NCI-H510A (cell line): ENCODE measurements around the gene SCAMP1.

ENCODE experiments used
- DNase-seq: peaks from one replicate; lab custom pipeline; 2025; lab: John Stamatoyannopoulos, UW

Gene SCAMP1

DNA sequence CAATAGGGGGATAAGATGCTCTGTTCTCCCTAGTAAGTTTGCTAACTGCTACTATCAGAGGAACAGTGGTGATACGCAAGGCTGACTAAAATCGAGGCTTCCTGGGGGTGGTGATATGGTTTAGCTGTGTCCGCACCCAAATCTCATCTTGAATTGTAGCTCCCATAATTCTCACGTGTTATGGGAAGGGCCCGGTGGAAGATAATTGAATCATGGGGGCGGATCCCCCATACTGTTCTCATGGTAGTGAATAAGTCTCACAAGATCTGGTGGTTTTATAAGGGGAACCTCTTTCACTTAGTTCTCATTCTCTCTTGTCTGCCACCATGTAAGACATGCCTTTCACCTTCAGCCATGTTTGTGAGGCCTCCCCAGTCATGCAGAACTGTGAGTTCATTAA is 153.0 kb downstream of the SCAMP1 start:
- no peak for DNase-seq

DNA sequence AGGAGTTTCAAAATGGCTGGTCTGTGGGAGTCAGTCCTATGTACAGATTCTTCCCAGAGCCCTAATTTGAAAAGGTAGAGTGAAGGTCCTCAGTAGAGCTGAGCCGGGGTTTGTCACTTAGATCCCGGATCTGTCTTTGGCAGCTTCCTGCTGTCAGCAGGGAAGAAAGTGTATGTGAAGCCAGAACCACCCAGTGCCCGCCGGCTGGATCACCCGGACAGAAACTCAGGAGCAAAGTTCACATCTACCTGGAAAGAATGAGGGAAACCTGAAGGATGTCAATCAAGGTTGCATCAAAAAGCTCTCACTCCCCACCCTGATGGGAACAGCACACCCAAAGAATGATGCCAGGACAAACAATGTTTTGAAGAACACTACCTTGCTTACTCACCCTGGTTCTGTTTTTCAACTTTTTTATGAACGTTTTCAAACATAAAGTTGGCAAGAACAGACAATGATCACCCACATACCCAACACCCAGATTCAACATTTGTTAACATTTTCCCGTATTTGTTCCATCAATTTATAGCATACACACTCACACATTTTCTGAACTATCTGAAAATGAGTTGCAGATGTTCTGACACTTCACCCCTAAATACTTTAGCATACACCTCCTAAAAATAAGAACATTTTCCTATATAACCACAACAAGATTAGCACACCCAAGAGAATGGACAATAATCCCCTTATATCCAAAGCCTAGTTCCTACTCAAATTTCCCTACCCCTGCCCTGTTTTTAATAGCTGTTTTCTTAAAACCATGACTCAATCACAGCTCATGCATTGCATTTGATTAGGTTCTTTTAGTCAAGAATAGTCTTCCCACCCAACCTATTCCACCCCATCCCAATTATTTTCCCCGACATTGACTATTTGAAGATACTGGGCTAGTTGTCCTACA is 154.3 kb downstream of the SCAMP1 start:
- DNase-seq: no peak

DNA sequence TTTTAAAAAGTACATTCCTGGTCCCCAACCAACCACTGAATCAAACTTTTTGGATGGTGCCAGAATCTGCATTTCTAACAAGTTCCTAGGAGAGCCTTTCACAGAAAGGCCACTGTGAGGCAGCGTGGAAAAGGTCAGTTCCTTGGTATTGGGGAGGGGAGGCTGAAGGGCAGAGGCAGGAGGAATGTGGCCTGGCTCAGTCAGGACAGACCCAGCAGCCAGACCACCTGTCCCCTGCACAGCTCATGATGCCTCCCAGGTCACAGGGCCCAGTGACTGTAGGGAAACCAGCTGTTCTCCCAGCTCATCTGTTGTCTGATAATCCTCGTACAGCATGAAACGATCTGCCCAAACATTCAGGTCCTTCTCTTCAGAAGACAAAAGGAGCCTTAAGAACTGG is 155.3 kb downstream of the SCAMP1 start:
- DNase-seq: no peak

DNA sequence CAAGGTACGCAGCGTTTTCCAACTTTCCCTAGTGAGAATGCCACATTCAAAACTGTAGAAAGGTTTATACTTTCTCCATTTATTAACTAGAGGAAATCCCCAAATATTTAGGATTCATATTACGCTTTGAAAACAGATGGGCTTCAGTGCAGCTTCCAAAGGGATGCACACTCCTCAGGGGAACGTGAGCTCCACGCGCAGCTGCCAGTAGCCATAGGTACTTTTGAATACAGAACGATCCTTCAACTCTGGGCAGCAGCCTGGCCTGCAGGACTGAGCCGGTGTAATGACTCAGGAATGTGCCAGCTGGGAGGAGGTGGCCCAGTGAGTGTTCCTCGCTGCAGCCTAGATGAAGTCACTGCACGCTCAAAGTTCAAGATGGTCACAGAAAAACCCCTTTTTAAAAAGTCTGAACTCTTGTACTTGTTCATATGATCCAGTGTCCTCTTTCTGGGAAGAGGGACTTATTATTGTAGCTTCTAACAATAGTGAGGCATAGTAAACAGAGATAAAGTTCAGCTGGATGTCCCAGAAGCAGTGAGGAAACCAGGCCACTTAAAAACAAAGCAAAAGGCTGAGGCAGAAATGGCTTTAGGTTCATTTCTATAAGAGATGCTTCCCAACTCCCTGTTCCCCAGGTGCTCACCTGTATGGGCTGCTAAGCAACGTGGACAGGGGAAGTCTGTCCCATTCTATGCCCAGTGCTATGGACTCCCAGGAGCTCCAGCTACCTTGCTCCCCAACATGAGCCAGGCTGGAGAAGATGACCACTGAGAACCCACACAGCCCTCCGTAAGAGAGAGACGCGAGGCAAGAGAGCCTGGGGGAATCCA is 158.2 kb downstream of the SCAMP1 start:
- DNase-seq: no peak

DNA sequence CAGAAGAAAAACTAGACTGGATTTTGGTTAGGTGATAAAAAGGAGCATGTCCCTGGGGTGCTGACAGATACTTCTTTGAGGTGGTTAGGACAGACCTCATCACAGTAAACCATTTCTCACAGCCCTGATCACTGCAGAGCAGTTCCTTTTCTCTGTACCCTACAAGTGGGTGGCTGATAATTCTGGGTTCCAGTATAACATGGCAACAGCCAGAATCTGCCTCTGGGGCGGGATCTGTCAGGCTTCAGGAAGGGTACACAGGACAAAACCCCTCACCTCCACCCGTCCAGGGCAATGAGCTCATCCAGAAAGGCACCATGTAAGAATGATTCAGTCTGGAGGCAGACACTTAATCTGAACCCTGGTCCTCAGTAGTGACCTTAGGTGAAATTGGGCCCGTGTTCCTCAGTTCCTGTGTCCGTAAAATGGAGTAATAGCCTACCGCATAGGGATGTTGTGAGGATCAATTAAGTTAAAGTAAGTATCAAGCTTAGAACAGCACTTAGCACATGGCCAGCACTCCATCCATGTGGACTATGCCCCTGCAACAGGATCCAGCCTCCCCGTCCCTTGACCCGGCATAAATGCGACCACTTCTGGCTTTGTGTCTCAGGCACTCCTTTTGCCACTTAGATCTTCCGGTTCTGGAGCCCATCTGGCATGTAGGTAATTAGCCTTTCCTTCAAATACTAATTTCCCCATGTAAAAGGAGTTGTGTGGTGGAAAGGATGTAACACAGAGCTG is 159.0 kb downstream of the SCAMP1 start:
- DNase-seq: no peak

DNA sequence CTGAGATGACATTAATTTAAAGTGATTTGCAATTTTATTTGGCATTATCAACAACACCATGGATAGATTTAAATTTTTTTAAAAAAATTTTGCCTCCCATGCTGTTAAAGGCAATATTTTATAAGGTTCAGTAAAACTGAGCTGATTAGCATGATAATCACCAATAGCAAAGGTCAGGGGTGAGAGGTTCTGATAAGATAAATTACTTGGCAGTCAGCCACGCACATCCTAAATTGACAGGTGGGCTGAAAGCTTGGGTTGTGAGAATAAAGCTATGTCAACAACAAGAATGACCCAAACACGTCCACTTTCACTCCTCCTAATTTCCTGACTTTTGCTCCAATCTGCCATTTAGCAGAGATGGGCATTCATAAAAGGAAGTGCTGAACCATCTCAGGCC is 161.0 kb downstream of the SCAMP1 start:
- DNase-seq: no peak

DNA sequence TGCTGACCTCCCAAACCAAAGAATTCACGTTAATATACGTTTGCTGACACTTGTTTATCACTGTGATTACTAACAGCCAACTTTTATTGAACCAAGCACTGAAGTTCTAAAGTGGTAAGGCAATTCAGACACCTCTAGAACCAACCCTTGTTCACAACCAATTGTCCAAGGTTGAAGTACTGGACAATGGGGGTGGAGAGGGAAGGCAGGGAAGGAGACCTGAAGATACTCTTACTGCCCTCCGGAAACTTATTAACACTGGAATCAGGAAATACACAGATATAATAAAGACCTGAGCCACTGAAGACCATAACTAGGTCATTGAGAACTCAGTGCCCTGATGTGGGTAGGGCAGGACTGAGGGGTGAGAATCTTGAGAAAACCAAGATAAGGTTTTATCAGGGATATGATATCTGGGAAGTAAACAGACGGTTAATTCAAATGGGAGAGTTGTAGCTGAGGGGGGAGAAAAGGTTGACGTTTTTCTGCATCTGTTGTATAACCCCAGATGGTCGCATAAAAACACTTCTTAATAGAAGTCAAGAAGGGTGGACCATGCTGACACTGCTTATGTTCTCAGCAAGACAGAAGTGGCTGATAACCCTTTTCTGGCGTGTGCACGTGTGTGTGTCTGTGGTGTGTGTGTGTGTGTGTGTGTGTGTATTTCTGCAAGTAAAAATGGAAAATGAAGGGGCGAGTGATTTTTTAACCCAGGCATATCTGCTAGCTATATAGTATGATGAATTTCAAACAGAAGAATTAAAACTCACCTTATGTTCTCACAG is 162.3 kb downstream of the SCAMP1 start:
- DNase-seq: no peak

DNA sequence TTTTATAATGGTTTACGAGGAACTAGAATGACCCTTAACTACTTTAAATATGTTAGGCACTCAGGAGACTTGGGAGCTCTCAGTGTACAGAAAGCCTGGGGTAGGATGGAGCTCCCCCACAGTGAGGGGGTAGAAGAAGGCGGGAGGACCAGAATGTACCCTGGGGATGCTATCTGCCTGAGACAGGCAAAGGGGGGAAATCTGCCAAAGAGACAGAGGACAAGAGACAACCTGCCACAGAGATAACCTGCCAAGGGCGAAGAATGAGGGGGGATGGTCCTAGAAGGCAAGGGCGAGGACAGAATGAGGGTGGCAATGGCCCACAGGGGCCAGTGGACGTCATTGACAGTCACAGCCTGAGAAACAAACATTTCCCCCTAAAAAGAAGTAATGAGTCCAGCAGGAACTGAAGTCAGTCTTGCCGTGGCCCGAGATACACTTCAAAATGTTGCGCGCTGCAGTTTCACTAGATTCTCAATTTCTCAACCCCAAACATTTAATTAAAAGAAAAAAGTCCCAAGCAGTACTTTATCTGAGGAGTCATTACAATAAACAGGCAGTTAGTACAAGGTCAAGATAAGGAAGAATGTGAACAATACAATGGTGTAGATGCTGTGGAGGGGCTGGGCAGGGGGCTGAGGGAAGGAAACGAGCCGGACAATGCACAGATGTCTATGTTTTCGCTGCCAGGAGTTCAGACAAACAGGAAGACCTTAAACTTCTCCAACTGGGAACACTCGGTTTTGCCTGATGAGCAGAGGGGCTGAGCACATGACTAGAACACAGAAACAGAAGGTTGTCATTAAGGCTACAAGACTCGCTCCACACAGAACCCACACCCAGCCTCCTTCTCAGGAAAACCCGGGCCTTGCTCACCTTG is 163.1 kb downstream of the SCAMP1 start:
- DNase-seq: no peak

DNA sequence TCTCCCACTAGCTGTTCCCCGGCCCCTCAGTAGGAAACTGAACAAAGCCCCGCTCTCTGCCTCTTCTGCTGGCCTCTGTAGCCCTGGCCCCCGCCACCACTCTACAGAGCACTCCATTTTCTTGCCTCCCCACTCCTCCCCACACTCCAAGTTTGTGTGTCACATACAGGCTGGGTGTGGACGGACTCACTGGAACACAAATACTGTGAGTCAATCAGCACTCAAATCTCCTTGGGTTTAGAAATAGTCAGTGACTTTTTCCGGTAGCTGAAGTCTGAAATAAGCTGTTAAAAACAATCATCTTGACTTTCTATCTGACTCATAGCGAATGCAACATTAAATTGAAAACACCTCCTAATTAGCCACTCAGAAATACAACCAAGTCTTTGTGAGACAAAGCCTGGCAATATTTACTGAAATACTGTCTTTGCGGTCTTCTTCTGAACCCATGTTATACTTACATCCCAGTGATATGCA is 165.7 kb downstream of the SCAMP1 start:
- DNase-seq: no peak

DNA sequence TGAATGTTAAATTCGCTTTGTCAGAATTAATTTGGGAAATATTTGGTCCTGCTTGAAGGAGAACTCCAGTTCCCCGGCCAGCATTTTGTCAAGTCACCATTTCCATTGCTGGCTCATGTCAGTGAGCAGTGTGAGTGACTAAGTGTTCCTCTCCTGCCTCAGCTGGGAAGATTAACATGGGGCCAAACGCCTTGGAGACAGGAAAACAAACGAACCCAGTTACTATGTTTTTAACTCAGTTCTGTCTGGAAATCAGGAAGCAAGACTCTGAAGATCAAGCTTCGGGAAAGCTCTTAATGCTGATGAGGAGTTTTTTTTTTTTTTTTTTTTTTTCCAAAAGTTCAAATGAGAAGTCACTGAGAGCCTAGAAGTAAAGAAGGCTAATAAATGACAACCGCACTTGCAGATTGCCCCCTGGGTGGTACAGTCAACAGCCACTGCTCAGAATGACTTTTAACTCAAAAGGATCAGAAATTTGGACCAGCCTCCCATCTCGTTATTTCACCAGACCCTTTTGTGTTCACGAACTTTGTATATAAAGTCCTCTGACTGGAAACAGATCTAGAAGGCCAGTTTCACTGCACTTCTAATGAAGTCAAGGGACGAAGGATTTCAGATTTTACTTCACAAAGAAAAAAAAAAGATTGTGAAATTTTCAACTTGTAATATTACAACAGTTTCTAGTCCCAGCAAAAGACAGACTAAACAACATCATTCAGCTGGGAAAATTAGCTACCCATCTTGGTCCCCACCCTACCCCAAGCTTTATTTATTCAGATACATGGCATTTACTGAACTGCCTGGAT is 166.8 kb downstream of the SCAMP1 start:
- no peak for DNase-seq

DNA sequence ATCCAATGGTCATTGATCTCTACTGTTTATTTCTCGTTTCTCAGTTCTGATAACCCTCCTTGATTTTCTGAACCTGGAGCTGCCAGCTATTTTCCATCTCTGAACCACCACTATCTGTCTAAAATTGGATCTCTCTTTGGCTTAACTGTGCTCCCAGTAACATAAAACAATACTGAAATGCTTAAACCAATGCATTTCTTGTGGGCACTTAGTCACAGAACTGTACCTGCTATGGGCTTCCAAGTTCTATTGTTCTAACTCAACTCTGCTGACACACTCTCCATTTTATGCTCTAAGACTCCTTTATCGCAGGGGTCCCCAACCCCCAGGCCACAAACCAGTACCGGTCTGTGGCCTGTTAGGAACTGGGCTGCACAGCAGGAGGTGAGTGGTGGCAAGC is 167.5 kb downstream of the SCAMP1 start:
- no peak for DNase-seq
